Trophoblast cell (in vitro differentiated cells and primary cell): Measurements from ENCODE around the gene ALOX5AP.
A peak's percentile ranks its signal among the peaks of the same experiment; 100 is the strongest.

Experiments
- DNase-seq, 2 donors: peaks; one replicate each; pipeline ENCODE4 v3.0.0-alpha.2; 2016
- H2AFZ ChIP-seq: 2 replicates; pipeline ENCODE4 v1.6.1; 2013; ENCODE audit warnings: low read length, moderate library complexity, mild to moderate bottlenecking; ENCODE audit not compliant: insufficient read depth, poor library complexity
- H2AK5ac ChIP-seq: 2 replicates; pipeline ENCODE4 v1.6.1; 2013; ENCODE audit warnings: mild to moderate bottlenecking, low read length
- H2BK120ac ChIP-seq: 2 replicates; pipeline ENCODE4 v1.6.1; 2013; ENCODE audit warnings: low read length, mild to moderate bottlenecking, moderate library complexity; ENCODE audit not compliant: insufficient read depth, poor library complexity
- H2BK12ac ChIP-seq: 2 replicates; pipeline ENCODE4 v1.6.1; 2013; ENCODE audit warnings: mild to moderate bottlenecking, low read length, moderate library complexity
- H2BK5ac ChIP-seq: 2 replicates; pipeline ENCODE4 v1.6.1; 2013; ENCODE audit warnings: low read length, low read depth, moderate library complexity, mild to moderate bottlenecking; ENCODE audit not compliant: poor library complexity
- H3K14ac ChIP-seq: 2 replicates; pipeline ENCODE4 v1.6.1; 2013; ENCODE audit warnings: mild to moderate bottlenecking, low read length
- H3K18ac ChIP-seq: 2 replicates; pipeline ENCODE4 v1.6.1; 2013; ENCODE audit warnings: mild to moderate bottlenecking, low read length
- H3K23ac ChIP-seq: 2 replicates; pipeline ENCODE4 v1.6.1; 2013; ENCODE audit warnings: low read length
- H3K27ac ChIP-seq: 2 replicates; pipeline ENCODE4 v1.5.1; 2013; ENCODE audit warnings: low read depth, mild to moderate bottlenecking, inconsistent platforms, low read length, moderate library complexity
- H3K27me3 ChIP-seq: 2 replicates; pipeline ENCODE4 v1.6.1; 2013; ENCODE audit warnings: inconsistent platforms, mild to moderate bottlenecking, low read length, moderate library complexity; ENCODE audit not compliant: insufficient read depth
- H3K36me3 ChIP-seq, 2 experiments: 1 replicate in 1 of 2; 2 replicates in 1 of 2; pipeline ENCODE4 v1.6.1; 2013; ENCODE audit warnings: low read length in 2 of 2, mild to moderate bottlenecking in 2 of 2, moderate library complexity in 1 of 2; ENCODE audit not compliant: insufficient read depth in 2 of 2, control insufficient read depth in 1 of 2
- H3K4ac ChIP-seq: 2 replicates; pipeline ENCODE4 v1.6.1; 2013; ENCODE audit warnings: low read depth, mild to moderate bottlenecking, low read length, moderate library complexity
- H3K4me1 ChIP-seq, 2 experiments: 1 replicate in 1 of 2; 2 replicates in 1 of 2; pipeline ENCODE4 v1.6.1; 2013; ENCODE audit warnings: low read length in 2 of 2, mild to moderate bottlenecking in 2 of 2, moderate library complexity in 1 of 2; ENCODE audit not compliant: insufficient read depth in 2 of 2, control insufficient read depth in 1 of 2
- H3K4me2 ChIP-seq: 2 replicates; pipeline ENCODE4 v1.6.1; 2013; ENCODE audit warnings: inconsistent platforms, mild to moderate bottlenecking, low read length, moderate library complexity
- H3K4me3 ChIP-seq: 2 replicates; pipeline ENCODE4 v1.5.1; 2013; ENCODE audit warnings: mild to moderate bottlenecking, low read depth, low read length, inconsistent platforms
- H3K79me1 ChIP-seq: one replicate; pipeline ENCODE4 v1.6.1; 2013; ENCODE audit warnings: low read length
- H3K79me2 ChIP-seq: 2 replicates; pipeline ENCODE4 v1.6.1; 2013; ENCODE audit warnings: low read length, mild to moderate bottlenecking; ENCODE audit not compliant: control insufficient read depth, insufficient read depth, poor library complexity
- H3K9ac ChIP-seq: 2 replicates; pipeline ENCODE4 v1.6.1; 2013; ENCODE audit warnings: mild to moderate bottlenecking, low read length
- H3K9me3 ChIP-seq: 2 replicates; pipeline ENCODE4 v1.6.1; 2013; ENCODE audit warnings: low read depth, mild to moderate bottlenecking, control low read depth, inconsistent platforms, low read length; ENCODE audit not compliant: insufficient read depth
- H4K12ac ChIP-seq: 2 replicates; pipeline ENCODE4 v1.6.1; 2013; ENCODE audit warnings: low read depth, mild to moderate bottlenecking, low read length, moderate library complexity
- H4K8ac ChIP-seq: 2 replicates; pipeline ENCODE4 v1.6.1; 2013; ENCODE audit warnings: low read depth, mild to moderate bottlenecking, low read length, moderate library complexity
- H4K91ac ChIP-seq: one replicate; pipeline ENCODE4 v1.6.1; 2013; ENCODE audit warnings: low read depth, mild to moderate bottlenecking, low read length, moderate library complexity
- WGBS: extraction: QIAGEN DNeasy Blood & Tissue Kit; methylation state at CpG from one replicate; pipeline ENCODE4 v1.1.7; 2013; ENCODE audit warnings: missing lambda C conversion rate; ENCODE audit not compliant: insufficient read length, insufficient coverage; ENCODE audit errors: extremely low coverage; 5-methylcytosine and 5-hydroxymethylcytosine counted together

Gene ALOX5AP

GRCh38 chr13:30739237-30739528 lies 3.8 kb downstream of the ALOX5AP start:
- Histone ChIP-seq H4K91ac (no peak overlapping the region), H3K27me3 (no peaks in the 10 kb centered on the region)
- WGBS, result no CpG with 5 or more reads among the region's 2 CpGs

GRCh38 chr13:30739761-30740642 lies 4.7 kb downstream of the ALOX5AP start:
- Histone ChIP-seq H3K4me3 (no peak overlapping the region), H2AK5ac (no peak overlapping the region), H3K23ac (no peak overlapping the region), H3K14ac (no peak overlapping the region), H3K9me3 (peaks cover 1% of the 10 kb centered on the region), H3K36me3 (no peaks in the 10 kb centered on the region), H2BK12ac (peak overlapping the region; percentile 8), H3K79me1 (peaks cover 27% of the 10 kb centered on the region), H2BK5ac (no peak overlapping the region), H3K9ac (no peak overlapping the region), H3K18ac (no peak overlapping the region), H3K4me2 (no peak overlapping the region), H3K4me1 (peaks cover 18 to 25% of the 10 kb centered on the region in 2 experiments), H3K4ac (no peak overlapping the region), H3K79me2 (no peaks in the 10 kb centered on the region), H4K91ac (no peak overlapping the region), H2AFZ (no peak overlapping the region), H2BK120ac (no peak overlapping the region), H3K27me3 (no peaks in the 10 kb centered on the region), H4K8ac (no peak overlapping the region), H3K27ac (no peak overlapping the region), H4K12ac (no peak overlapping the region)
- no CpG with 5 or more reads among the region's 14 CpGs for WGBS
- peak in 1 of 2 donors; percentile 64 for DNase-seq

More at GRCh38 chr13:30739237-30739528, 3.8 kb downstream of the ALOX5AP start:
- H3K9ac ChIP-seq, result no peak overlapping the region
- H2BK120ac ChIP-seq, result no peak overlapping the region
- peaks cover 1% of the 10 kb centered on the region for H3K9me3 ChIP-seq
- no peaks in the 10 kb centered on the region for H3K36me3 ChIP-seq
- H3K4me1 ChIP-seq, result peaks cover 13 to 21% of the 10 kb centered on the region in 2 experiments
- H3K18ac ChIP-seq, result no peak overlapping the region
- no peak overlapping the region for H3K4me2 ChIP-seq
- no peak overlapping the region for H2AK5ac ChIP-seq
- no peak for DNase-seq
- H3K79me2 ChIP-seq, result no peaks in the 10 kb centered on the region
- H3K4me3 ChIP-seq, result no peak overlapping the region
- no peak overlapping the region for H4K8ac ChIP-seq
- H2BK5ac ChIP-seq, result no peak overlapping the region
- H3K27ac ChIP-seq, result no peak overlapping the region
- H3K23ac ChIP-seq, result no peak overlapping the region
- H2AFZ ChIP-seq, result no peak overlapping the region
- no peak overlapping the region for H3K14ac ChIP-seq
- no peak overlapping the region for H4K12ac ChIP-seq
- no peak overlapping the region for H3K4ac ChIP-seq
- peaks cover 23% of the 10 kb centered on the region for H3K79me1 ChIP-seq
- H2BK12ac ChIP-seq, result no peak overlapping the region

- peak overlapping the region; percentile 37 for H4K91ac ChIP-seq
- H3K27me3 ChIP-seq, result no peaks in the 10 kb centered on the region
- H2AFZ ChIP-seq, result no peak overlapping the region
- no CpG with 5 or more reads among the region's 6 CpGs for WGBS
- H3K9ac ChIP-seq, result no peak overlapping the region
- peak overlapping the region; percentile 6 for H3K14ac ChIP-seq
- H3K4me3 ChIP-seq, result no peak overlapping the region
- no peak overlapping the region for H3K23ac ChIP-seq
- H4K12ac ChIP-seq, result no peak overlapping the region
- H2BK12ac ChIP-seq, result peak overlapping the region; percentile 16
- no peaks in the 10 kb centered on the region for H3K79me2 ChIP-seq
- peak overlapping the region; percentile 52 for H3K4ac ChIP-seq
- H3K27ac ChIP-seq, result peak overlapping the region; percentile 86
- peaks cover 2% of the 10 kb centered on the region for H3K9me3 ChIP-seq
- H3K36me3 ChIP-seq, result no peaks in the 10 kb centered on the region
- DNase-seq, result peak; percentile 24 to 57
- peak overlapping the region; percentile 2 for H3K18ac ChIP-seq
- peak overlapping the region; percentile 10 for H4K8ac ChIP-seq
- no peak overlapping the region for H2AK5ac ChIP-seq
- peaks cover 32% of the 10 kb centered on the region for H3K79me1 ChIP-seq
- H3K4me2 ChIP-seq, result no peak overlapping the region
- peak overlapping the region; percentile 18 for H2BK5ac ChIP-seq
- peak overlapping the region; percentile 83 for H2BK120ac ChIP-seq
- H3K4me1 ChIP-seq, result peaks cover 24 to 35% of the 10 kb centered on the region in 2 experiments
These were observed 7.6 kb downstream of the ALOX5AP start for GRCh38 chr13:30742901-30743300.

GRCh38 chr13:30743319-30744055 lies 8.1 kb downstream of the ALOX5AP start:
- WGBS, result no CpG with 5 or more reads among the region's 4 CpGs
- Histone ChIP-seq H3K23ac (no peak overlapping the region), H3K4me2 (peak overlapping the region; percentile 29), H2AFZ (no peak overlapping the region), H3K4me3 (no peak overlapping the region), H3K9ac (no peak overlapping the region), H3K9me3 (peaks cover 2% of the 10 kb centered on the region), H2BK12ac (peak overlapping the region; percentile 92), H4K12ac (no peak overlapping the region), H3K14ac (peak overlapping the region; percentile 75), H2BK5ac (peak overlapping the region; percentile 93), H3K18ac (peak overlapping the region; percentile 83), H3K79me1 (peaks cover 32% of the 10 kb centered on the region), H2BK120ac (peak overlapping the region; percentile 94), H3K27me3 (no peaks in the 10 kb centered on the region), H3K36me3 (no peaks in the 10 kb centered on the region), H4K91ac (peak overlapping the region; percentile 94), H2AK5ac (no peak overlapping the region), H3K4me1 (peaks cover 24 to 35% of the 10 kb centered on the region in 2 experiments), H3K4ac (no peak overlapping the region), H3K79me2 (no peaks in the 10 kb centered on the region), H4K8ac (peak overlapping the region; percentile 80), H3K27ac (peak overlapping the region; percentile 96)
- peak; percentile 95 to 98 for DNase-seq
